Omental fat pad (tissue), 4 donors: ENCODE measurements around the gene OR4D1. TPM values are rescaled to one million over a fixed set of nuclear protein-coding genes. Genes with fewer than 3 reads are reported as not detected.
A peak's percentile ranks its signal among the peaks of the same experiment; 100 is the strongest.

Experiments
- ATAC-seq: fragments of 150-250 bp; one replicate; pipeline ENCODE4 v1.9.1; 2016; ENCODE audit warnings: mild to moderate bottlenecking, moderate library complexity; ENCODE audit not compliant: low FRiP score
- DNase-seq: peaks from one replicate; pipeline ENCODE4 v3.0.0-alpha.2; 2019; ENCODE audit warnings: low spot score
- total RNA-seq, 4 donors: library from RNA; depleted of rRNA; stranded (reverse); fragments of >200 nt; gene quantifications; one replicate each; pipeline ENCODE4 v1.1.0, GENCODE V29; 2016
- TF ChIP-seq, protein P1 (sequence below), 3 donors: fragments of 450-650 bp; IDR thresholded peaks; one replicate each; pipeline ENCODE4 v1.5.1; 2016 to 2017; ENCODE audit warnings: antibody characterized with exemption in 3 of 3, mild to moderate bottlenecking in 3 of 3, moderate library complexity in 2 of 3

The OR4D1 gene
- total RNA-seq, 4 donors from 2014 or later, result not detected

DNA sequence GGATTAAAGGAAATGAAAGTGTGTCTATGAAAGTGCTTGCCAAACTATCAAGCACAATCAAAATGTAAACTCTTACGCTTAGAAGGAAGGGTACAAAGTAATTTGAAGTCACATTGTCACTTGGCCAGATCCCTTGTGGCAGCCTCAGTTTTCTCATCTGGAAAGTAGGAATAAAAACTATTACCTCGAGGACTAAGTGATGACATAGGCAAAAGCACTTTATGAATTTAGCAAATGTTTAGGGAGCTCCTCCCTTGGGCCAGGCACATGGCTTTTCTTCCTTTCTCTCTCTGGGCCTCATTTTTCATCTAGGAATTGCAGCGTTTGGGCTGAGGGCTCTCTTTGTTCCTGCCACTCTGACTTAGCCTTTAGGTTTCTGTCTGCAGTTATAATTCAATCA, 36.5 kb upstream of the OR4D1 start:
- DNase-seq, result no peak
- no peak for ATAC-seq
- TF ChIP-seq, protein P1, sequence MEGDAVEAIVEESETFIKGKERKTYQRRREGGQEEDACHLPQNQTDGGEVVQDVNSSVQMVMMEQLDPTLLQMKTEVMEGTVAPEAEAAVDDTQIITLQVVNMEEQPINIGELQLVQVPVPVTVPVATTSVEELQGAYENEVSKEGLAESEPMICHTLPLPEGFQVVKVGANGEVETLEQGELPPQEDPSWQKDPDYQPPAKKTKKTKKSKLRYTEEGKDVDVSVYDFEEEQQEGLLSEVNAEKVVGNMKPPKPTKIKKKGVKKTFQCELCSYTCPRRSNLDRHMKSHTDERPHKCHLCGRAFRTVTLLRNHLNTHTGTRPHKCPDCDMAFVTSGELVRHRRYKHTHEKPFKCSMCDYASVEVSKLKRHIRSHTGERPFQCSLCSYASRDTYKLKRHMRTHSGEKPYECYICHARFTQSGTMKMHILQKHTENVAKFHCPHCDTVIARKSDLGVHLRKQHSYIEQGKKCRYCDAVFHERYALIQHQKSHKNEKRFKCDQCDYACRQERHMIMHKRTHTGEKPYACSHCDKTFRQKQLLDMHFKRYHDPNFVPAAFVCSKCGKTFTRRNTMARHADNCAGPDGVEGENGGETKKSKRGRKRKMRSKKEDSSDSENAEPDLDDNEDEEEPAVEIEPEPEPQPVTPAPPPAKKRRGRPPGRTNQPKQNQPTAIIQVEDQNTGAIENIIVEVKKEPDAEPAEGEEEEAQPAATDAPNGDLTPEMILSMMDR (IDR thresholded peaks at IDR 0.05), result no peak

DNA sequence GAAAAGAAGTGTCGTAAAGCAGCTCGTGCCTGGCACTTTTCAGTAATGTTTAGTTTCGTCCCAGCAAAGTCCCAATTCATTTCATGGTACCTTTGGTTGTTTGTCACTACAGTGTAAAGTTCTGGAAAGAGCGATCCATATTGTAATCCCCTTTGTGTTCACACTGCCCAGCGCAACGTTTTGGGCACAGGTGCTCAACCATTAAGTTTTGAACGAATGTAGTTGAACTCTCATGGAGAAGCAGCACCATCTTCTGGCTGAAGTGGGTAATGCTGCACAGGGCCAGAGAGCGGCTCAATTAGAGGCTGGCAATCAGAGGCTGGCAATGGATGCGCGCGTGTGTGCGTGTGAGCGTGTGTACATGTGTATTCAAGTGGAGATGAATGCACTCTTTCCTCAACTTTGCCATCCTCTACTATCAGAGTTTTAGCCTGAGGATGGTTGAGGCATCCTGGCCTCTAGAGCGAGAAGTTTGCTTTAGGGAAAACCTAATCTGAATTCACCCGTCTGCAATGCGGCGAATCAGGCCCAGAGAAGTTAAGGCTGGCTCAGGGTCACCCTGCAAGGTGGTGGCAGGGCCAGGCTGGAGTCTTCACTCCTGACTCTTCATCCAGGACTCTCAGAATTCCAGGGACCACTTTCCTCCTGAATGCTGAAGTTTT, 35.1 kb upstream of the OR4D1 start:
- TF ChIP-seq, protein P1 (IDR thresholded peaks at IDR 0.05), result peak in 2 of 3 donors; percentile 35 to 57
- DNase-seq (peak; percentile 92), ATAC-seq (peak; percentile 67)

DNA sequence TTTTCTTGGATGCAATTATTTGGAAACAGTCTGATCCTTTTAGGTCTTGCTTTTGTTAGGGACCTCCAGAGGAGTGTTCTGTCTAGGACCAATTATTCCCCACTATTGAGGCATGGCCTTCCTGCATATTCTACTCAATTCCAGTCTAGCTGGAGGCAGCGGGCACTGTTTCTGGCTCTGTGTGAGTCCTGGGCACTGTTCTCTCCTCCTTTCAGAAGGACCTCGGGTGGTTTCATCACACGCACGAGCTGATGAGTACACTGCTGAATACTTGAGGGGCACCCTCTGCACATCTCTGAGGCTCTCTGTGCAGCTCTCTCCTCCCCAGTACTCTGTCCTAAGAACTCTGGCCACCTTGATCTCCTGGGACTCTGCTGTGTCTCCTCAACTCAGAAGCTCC, 34.2 kb upstream of the OR4D1 start:
- DNase-seq (no peak), ATAC-seq (no peak)
- TF ChIP-seq, protein P1 (IDR thresholded peaks at IDR 0.05), result no peak

DNA sequence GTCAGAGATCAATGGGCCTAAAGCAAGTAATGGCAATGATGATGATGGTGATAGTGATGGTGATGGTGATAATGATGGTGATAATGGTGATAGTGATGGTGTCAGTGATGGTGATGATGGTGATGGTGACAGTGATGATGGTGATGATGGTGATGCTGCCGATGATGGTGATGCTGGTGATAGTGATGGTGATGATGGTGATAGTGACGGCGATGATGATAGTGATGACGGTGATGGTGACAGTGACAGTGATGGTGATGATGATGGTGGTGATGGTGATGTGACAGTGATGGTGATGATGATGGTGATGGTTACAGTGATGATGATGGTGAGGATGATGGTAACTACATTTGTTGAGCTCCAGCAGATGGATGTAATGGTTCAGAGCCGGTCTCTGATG, 30.8 kb upstream of the OR4D1 start:
- ATAC-seq (no peak), DNase-seq (no peak)
- TF ChIP-seq, protein P1 (IDR thresholded peaks at IDR 0.05), result no peak

DNA sequence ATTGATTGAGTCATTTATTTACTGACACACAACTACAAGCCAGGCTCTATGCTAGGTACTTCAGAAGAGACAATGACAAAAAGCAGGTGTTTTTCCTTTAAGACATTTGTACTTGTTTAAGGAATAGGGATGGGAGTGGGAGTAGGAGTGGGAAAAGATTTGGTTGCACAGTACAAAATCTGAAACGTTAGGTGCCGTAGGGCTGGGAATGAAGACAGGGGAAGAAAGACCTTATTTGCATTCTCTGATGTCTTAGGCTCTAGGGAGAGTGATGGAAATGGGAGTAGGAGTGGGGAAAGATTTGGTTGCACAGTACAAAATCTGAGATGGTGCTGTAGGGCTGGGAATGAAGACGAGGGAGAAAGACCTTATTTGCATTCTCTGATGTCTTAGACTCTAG, 28.7 kb upstream of the OR4D1 start:
- TF ChIP-seq, protein P1 (IDR thresholded peaks at IDR 0.05), result no peak
- ATAC-seq (no peak), DNase-seq (no peak)

DNA sequence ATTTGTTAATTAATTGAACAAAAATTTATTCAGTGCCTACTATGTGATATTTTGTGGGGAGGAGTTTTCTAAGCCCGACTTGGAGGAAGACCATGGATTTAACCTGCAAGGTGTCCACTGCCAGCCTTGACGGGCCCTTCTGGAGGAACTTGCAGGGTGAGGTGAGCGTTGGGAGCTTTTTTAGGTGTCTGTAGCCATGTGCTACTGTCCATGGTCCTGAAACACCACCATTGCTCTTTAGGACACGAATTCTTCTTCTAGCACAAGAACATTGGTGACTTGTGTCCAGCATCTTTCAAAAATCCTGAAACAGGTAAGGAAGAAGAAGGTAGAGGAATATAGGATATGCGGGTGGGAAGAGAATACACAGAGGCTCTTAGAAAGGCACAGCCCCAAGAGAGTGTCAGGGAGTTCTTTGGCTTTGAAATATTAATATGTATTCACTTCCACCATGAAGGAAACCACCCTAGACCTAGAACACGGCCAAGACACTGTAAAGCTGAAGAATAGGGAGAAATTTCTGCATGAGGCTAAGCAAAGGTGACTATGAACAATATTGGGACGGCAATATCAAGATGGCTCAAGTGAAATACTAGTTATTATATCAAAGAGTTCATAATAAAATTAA, 27.9 kb upstream of the OR4D1 start:
- DNase-seq, result no peak
- TF ChIP-seq, protein P1 (IDR thresholded peaks at IDR 0.05), result no peak
- no peak for ATAC-seq

DNA sequence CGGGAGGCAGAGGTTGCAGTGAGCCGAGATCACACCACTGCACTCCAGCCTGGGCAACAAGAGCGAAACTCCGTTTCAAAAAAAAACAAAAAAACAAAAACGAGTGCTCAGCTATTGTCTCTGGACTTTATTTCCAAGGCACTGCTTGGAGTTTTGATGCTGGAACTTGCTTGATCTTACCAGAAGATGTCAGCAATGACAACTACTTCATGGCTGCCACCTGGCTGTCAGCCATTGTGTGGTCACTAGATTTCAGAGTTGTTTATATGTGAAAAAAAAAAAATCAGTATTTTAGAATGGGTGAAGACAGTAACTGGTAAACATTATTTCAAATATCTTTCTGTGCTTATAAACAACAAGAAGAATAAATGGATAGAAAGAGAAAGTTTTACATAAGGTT, 26.3 kb upstream of the OR4D1 start:
- ATAC-seq (no peak), DNase-seq (no peak)
- TF ChIP-seq, protein P1 (IDR thresholded peaks at IDR 0.05), result no peak
